Rectal smooth muscle tissue (tissue), 1 donor: Measurements from ENCODE around the gene CTU2.

Experiments used
- H3K27ac ChIP-seq: one replicate; pipeline ENCODE4 v1.7.0; 2013; ENCODE audit warnings: low read depth, low read length, inconsistent platforms
- H3K27me3 ChIP-seq: one replicate; pipeline ENCODE4 v1.7.0; 2013; ENCODE audit warnings: low read length; ENCODE audit not compliant: control insufficient read depth, insufficient read depth
- H3K36me3 ChIP-seq: one replicate; pipeline ENCODE4 v1.7.0; 2013; ENCODE audit warnings: low read length; ENCODE audit not compliant: control insufficient read depth, insufficient read depth
- H3K4me1 ChIP-seq: one replicate; pipeline ENCODE4 v1.7.0; 2013; ENCODE audit warnings: low read length; ENCODE audit not compliant: control insufficient read depth, insufficient read depth
- H3K4me3 ChIP-seq: one replicate; pipeline ENCODE4 v1.7.0; 2013; ENCODE audit warnings: low read length
- H3K9ac ChIP-seq: one replicate; pipeline ENCODE4 v1.7.0; 2013; ENCODE audit warnings: low read length

CTU2 gene

GRCh38 chr16:88733630-88734360, 27.5 kb downstream of the CTU2 start:
- Histone ChIP-seq H3K36me3 (peaks cover 19% of the 10 kb centered on the region), H3K9ac (no peak overlapping the region), H3K4me3 (no peak overlapping the region), H3K27ac (no peak overlapping the region), H3K4me1 (peaks cover 3% of the 10 kb centered on the region), H3K27me3 (no peaks in the 10 kb centered on the region)

GRCh38 chr16:88734361-88734728, 28.0 kb downstream of the CTU2 start:
- H3K4me3 ChIP-seq = no peak overlapping the region
- no peak overlapping the region for H3K27ac ChIP-seq
- no peak overlapping the region for H3K9ac ChIP-seq
- no peaks in the 10 kb centered on the region for H3K27me3 ChIP-seq
- H3K36me3 ChIP-seq = peaks cover 19% of the 10 kb centered on the region
- H3K4me1 ChIP-seq = peaks cover 3% of the 10 kb centered on the region

DNA sequence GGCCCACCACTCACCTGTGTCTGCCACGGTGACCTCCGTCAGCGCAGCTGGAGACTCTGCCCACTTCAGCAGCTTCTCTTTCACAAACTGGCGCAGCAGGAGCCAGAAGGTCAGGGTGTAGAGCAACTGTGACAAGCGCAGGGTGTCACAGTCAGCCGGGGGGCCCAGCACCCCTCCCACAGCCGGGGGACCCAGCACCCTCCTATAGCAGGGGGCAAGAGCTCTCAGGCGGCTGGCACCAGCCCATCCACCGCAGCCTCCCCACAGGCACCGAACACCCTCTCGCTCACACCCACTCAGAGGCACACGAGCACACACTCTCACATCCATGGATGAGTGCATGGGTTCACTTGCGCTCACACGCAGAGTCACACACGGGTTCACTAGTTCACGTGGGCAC, 28.8 kb downstream of the CTU2 start:
- no peaks in the 10 kb centered on the region for H3K27me3 ChIP-seq
- no peak overlapping the region for H3K4me3 ChIP-seq
- H3K36me3 ChIP-seq = peaks cover 16% of the 10 kb centered on the region
- no peak overlapping the region for H3K9ac ChIP-seq
- peaks cover 3% of the 10 kb centered on the region for H3K4me1 ChIP-seq
- no peak overlapping the region for H3K27ac ChIP-seq

DNA sequence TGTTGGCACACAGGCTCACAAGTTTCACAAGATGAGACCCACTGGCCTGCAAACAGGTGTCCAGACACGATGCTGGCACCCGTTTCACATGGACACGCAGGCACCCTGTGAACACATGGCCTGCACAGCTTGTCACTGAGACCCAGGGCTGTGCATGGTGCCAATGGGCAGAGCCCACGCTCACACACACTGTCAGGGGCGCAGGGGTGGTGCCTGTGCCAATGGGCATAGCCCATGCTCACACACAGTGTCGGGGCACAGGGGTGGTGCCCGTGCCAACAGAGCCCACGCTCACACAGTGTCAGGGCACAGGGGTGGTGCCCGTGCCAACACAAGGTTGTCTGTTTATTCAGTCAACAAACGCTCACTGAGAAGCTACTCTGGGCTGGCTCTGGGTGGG, 29.3 kb downstream of the CTU2 start:
- Histone ChIP-seq H3K4me3 (no peak overlapping the region), H3K4me1 (peaks cover 3% of the 10 kb centered on the region), H3K9ac (no peak overlapping the region), H3K27ac (no peak overlapping the region), H3K27me3 (no peaks in the 10 kb centered on the region), H3K36me3 (peaks cover 19% of the 10 kb centered on the region)

- Histone ChIP-seq H3K4me3 (no peak overlapping the region), H3K27ac (no peak overlapping the region), H3K36me3 (peaks cover 19% of the 10 kb centered on the region), H3K9ac (no peak overlapping the region), H3K27me3 (no peaks in the 10 kb centered on the region), H3K4me1 (peaks cover 3% of the 10 kb centered on the region)
These were observed 29.8 kb downstream of the CTU2 start for GRCh38 chr16:88736088-88736487.

DNA sequence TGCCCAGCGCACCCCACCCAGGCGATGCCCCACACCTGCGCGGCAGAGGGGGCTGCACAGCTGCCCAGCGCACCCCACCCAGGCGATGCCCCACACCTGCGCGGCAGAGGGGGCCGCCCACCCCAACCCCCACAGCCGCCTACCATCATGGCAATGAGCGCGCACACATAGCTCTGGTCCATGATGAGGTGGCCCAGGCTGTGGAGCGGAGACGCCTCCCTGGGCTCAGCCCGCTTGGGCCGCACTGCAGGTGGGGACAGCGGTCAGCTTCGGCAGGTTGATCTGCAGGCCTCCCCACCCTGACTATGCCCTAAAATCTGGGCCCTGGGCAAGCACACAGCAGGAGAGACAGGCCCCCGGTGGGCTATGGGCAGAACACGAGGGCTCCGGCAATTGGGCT, 30.2 kb downstream of the CTU2 start:
- Histone ChIP-seq H3K4me1 (peaks cover 3% of the 10 kb centered on the region), H3K27me3 (no peaks in the 10 kb centered on the region), H3K27ac (no peak overlapping the region), H3K9ac (no peak overlapping the region), H3K36me3 (peaks cover 18% of the 10 kb centered on the region), H3K4me3 (no peak overlapping the region)

DNA sequence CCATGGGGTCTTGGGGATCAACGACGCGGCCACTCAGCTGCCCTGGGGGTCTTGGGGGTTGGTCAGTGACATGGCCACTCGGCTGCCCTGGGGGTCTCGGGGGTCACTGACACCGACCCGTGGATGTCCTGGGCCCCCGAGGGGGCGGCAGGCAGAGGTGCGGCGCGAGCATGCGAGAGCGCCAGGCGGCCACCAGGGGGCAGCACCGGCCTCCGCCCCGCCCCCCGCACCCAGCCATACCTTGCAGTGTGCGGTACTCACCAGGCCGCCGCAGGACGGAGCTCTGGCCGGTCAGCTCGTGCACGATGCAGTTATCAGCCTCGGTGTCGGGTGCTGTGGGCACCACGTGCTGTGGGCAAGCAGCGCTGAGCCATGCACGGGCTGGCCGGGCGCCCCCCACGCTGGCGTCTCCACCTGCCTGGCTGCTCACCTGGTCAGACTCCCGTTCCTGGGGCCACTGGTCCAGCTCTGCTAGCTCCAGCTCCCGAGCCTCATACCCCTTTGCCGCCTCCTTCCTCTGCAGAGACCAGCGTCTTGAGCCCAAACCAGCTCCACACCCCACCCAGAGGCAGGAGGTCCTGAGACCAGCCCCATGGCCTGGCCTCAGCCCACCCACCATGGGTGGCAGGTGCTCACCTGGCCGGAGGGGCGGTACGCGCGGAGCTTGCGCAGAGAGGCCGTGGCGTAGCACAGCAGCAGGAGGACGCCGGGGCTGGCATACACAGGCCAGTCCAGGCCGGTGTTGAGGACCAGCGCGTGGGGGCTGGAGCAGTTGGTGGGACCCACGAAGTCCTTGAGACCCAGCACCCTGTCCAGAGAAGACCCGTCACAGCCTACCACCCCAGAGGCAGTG, 31.2 kb downstream of the CTU2 start:
- Histone ChIP-seq H3K27me3 (no peaks in the 10 kb centered on the region), H3K27ac (peak overlapping the region; percentile 14), H3K4me3 (no peak overlapping the region), H3K9ac (no peak overlapping the region), H3K4me1 (peaks cover 3% of the 10 kb centered on the region), H3K36me3 (peaks cover 17% of the 10 kb centered on the region)

DNA sequence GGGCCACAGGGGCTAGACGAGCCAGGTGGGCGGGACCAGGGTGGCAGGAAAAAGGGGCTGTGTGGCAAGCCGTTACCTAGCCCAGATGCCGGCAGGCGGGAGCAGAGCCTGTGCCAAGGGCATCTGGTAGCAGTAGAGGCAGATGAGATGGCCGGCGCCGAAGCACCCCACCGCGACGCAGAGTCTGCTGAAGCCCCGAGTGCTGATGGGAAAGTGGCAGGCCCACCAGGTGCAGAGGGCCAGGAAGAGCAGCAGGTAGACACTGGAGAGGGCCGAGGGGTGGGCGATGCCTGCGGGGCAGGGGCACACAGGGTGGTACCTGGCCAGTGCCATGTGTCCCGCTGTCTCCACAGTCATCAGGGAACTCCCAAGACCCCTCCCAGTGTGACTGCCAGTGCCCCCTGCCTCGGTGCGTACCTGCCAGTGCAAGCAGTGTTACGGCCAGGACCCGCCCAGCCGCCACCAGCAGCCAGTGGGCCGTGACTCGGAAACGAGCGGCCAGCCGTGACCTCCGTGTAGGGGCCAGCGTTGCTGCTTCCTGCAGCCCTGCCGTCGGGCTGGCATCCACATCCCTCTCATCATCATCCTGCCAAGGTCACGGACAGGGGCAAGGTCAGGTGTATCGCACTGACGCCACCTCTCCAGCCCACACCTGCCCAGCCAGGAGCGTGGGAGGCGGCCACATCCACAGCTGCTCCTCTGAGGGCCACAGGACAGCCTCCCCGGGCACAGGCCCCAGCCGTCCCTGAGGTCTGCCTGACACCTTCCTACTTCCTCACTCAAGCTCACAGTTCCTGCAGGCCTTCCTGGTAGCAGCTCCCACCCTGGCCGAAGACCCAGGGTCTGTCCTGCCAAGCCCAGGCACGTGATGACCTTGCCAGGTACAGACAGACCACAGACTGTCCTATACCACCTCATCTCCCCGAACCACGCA, 32.1 kb downstream of the CTU2 start:
- H3K36me3 ChIP-seq = peaks cover 17% of the 10 kb centered on the region
- H3K27ac ChIP-seq = no peak overlapping the region
- peaks cover 3% of the 10 kb centered on the region for H3K4me1 ChIP-seq
- no peak overlapping the region for H3K4me3 ChIP-seq
- no peak overlapping the region for H3K9ac ChIP-seq
- no peaks in the 10 kb centered on the region for H3K27me3 ChIP-seq

DNA sequence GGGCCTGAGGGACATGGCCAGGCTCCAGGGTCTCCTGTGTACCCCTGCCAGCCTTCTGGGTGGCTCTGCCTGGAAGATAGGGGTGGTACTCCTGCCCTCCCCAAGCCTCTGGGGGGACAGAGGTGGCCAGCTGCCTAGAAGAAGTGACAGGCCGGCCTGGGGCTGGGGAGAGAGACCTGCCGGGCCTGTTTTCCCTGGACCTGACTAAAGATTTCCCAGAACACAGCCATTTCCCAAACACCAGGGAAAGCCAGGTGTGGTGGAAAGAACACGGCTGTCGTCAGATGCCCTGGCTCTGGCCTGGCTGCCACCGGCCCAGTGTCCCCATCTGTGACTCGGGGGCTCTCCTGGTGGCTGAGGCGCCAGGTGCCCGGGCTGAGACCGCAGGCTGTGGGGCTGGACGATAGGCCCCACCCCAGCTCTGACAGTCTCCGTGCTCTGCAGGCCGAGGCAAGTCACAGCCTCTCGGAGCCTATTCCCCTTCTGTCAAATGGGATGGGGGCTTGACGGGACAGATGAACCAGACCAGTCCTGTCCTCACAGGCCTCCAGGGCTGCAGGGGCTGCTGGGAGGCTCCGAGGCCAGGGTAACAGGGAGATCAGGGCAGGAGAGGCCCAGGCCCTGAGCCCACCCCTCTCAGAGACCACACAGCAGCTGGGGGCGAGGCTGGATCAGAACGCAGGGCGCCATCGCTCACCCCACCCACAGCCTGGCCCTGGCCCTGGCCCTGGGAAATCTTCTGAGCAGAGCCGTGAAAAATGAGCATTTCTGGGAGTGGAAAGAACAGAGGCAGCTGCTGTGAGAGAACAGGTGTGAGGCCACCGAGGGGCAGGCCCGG, 33.1 kb downstream of the CTU2 start:
- H3K4me1 ChIP-seq = peaks cover 8% of the 10 kb centered on the region
- peaks cover 17% of the 10 kb centered on the region for H3K36me3 ChIP-seq

GRCh38 chr16:88739977-88740726, 33.8 kb downstream of the CTU2 start:
- H3K9ac ChIP-seq = no peak overlapping the region
- H3K36me3 ChIP-seq = peaks cover 17% of the 10 kb centered on the region
- H3K27me3 ChIP-seq = no peaks in the 10 kb centered on the region
- no peak overlapping the region for H3K4me3 ChIP-seq
- no peak overlapping the region for H3K27ac ChIP-seq
- H3K4me1 ChIP-seq = peaks cover 9% of the 10 kb centered on the region

More for the DNA sequence above, 33.1 kb downstream of the CTU2 start:
- Histone ChIP-seq H3K27ac (no peak overlapping the region), H3K4me3 (no peak overlapping the region), H3K9ac (no peak overlapping the region), H3K27me3 (no peaks in the 10 kb centered on the region)

DNA sequence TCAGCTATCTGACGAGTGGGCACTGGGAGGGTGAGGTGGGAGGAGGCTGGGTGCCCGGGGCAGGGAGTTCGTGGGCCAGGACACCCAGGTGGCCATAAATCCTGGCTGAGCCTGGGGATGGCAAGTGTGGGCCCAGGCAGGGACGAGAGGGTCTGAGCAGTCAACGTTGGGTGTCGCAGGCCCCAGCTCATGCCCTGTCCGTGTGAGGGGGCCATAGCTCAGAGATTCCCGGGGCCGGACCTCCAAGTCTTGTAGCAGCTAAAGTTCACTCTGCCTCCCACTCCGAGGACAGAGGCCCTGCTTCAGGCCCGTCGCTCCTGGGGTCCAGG, 34.4 kb downstream of the CTU2 start:
- Histone ChIP-seq H3K4me1 (peaks cover 9% of the 10 kb centered on the region), H3K9ac (no peak overlapping the region), H3K27ac (no peak overlapping the region), H3K27me3 (no peaks in the 10 kb centered on the region), H3K36me3 (peaks cover 12% of the 10 kb centered on the region), H3K4me3 (no peak overlapping the region)
